HepG2 (cell line): ENCODE results near the gene NOTCH4. TPM values are rescaled to one million over a fixed set of nuclear protein-coding genes. Genes with fewer than 3 reads are reported as not detected.
A peak's percentile ranks its signal among the peaks of the same experiment; 100 is the strongest.

Experiments
- FOXJ3 ChIP-seq: sonication (generic); formaldehyde crosslinking; IDR thresholded peaks from 2 replicates; pipeline ENCODE4 v1.4.0; 2020; ENCODE audit warnings: missing genetic modification reagents, mild to moderate bottlenecking, borderline replicate concordance
- GABPA ChIP-seq, 2 experiments: IDR thresholded peaks; 2 replicates each; pipeline ENCODE4 v1.6.1; 2011 to 2016; ENCODE audit warnings: low read depth in 2 of 2, low read length in 1 of 2, missing biosample characterization in 1 of 2, missing genetic modification characterization in 1 of 2
- GTF2F1 ChIP-seq: fragments of 150-350 bp; IDR thresholded peaks from 2 replicates; pipeline ENCODE4 v1.6.1; 2014; ENCODE audit warnings: low read length
- HNRNPL ChIP-seq: fragments of 200-400 bp; formaldehyde crosslinking; IDR thresholded peaks from 2 replicates; pipeline ENCODE4 v1.6.1; 2017; ENCODE audit warnings: mild to moderate bottlenecking, low read depth, low read length
- KDM5B ChIP-seq: sonication (generic); formaldehyde crosslinking; IDR thresholded peaks from 2 replicates; pipeline ENCODE4 v1.4.0; 2020; ENCODE audit warnings: missing genetic modification reagents, mild to moderate bottlenecking, borderline replicate concordance
- MED1 ChIP-seq: sonication (generic); formaldehyde crosslinking; IDR thresholded peaks from 2 replicates; pipeline ENCODE4 v1.4.0; 2020; ENCODE audit warnings: missing genetic modification reagents
- REXO4 ChIP-seq: sonication (generic); formaldehyde crosslinking; IDR thresholded peaks from 2 replicates; pipeline ENCODE4 v1.8.0; 2022; ENCODE audit warnings: missing genetic modification reagents, mild to moderate bottlenecking, borderline replicate concordance
- SALL1 ChIP-seq: sonication (generic); formaldehyde crosslinking; IDR thresholded peaks from 2 replicates; pipeline ENCODE4 v1.8.0; 2022; ENCODE audit warnings: mild to moderate bottlenecking, missing genetic modification reagents
- YEATS2 ChIP-seq: sonication (generic); formaldehyde crosslinking; IDR thresholded peaks from 2 replicates; pipeline ENCODE4 v1.4.0; 2020; ENCODE audit warnings: missing genetic modification reagents, borderline replicate concordance
- ZBTB1 ChIP-seq: sonication (generic); formaldehyde crosslinking; IDR thresholded peaks from 2 replicates; pipeline ENCODE4 v1.4.0; 2020; ENCODE audit warnings: missing genetic modification reagents, borderline replicate concordance
- ZKSCAN5 ChIP-seq: sonication (generic); formaldehyde crosslinking; IDR thresholded peaks from 2 replicates; pipeline ENCODE4 v1.5.1; 2020; ENCODE audit warnings: mild to moderate bottlenecking, missing genetic modification reagents
- ZNF160 ChIP-seq: sonication (generic); formaldehyde crosslinking; IDR thresholded peaks from 2 replicates; pipeline ENCODE4 v1.8.0; 2022; ENCODE audit warnings: mild to moderate bottlenecking, inconsistent platforms, missing genetic modification reagents
- ZNF205 ChIP-seq: IDR thresholded peaks from 2 replicates; pipeline ENCODE4 v1.6.1; 2018; ENCODE audit warnings: missing biosample characterization, missing genetic modification reagents
- ZNF235 ChIP-seq: sonication (generic); formaldehyde crosslinking; IDR thresholded peaks from 2 replicates; pipeline ENCODE4 v1.8.1; 2023; ENCODE audit warnings: mild to moderate bottlenecking, missing genetic modification reagents, borderline replicate concordance
- ZNF367 ChIP-seq: sonication (generic); formaldehyde crosslinking; IDR thresholded peaks from 2 replicates; pipeline ENCODE4 v1.4.0; 2020; ENCODE audit warnings: missing genetic modification reagents, borderline replicate concordance
- ZNF543 ChIP-seq: sonication (generic); formaldehyde crosslinking; IDR thresholded peaks from 2 replicates; pipeline ENCODE4 v1.4.0; 2020; ENCODE audit warnings: mild to moderate bottlenecking, missing genetic modification reagents
- ZSCAN12 ChIP-seq: sonication (generic); formaldehyde crosslinking; IDR thresholded peaks from 2 replicates; pipeline ENCODE4 v1.9.0; 2021; ENCODE audit warnings: mild to moderate bottlenecking, missing genetic modification reagents
- polyA plus RNA-seq, 8 experiments: library from polyadenylated mRNA; depleted of rRNA in 3 of 8; stranded (reverse) in 7 of 8; unstranded in 1 of 8; fragments of >200 nt; fragmentation: Illumina TruSeq in 4 of 8; extraction: Trizol in 4 of 8; gene quantifications; 2 replicates each; pipeline versions ENCODE4 v1.2.1 to v1.2.3, GENCODE V29; 2011 to 2016; ENCODE audit warnings: low read depth in 4 of 8, missing spikeins in 1 of 8, mixed read lengths in 1 of 8; ENCODE audit not compliant: insufficient read depth in 1 of 8
- total RNA-seq, 5 experiments: library from RNA; depleted of rRNA; stranded (reverse); fragments of >200 nt; fragmentation: Illumina TruSeq; extraction: Trizol; gene quantifications; 2 replicates each; pipeline ENCODE4 v1.2.3, GENCODE V29; 2016; ENCODE audit warnings: low read depth in 1 of 5
- TF ChIP-seq, protein P1 (sequence below): sonication (generic); formaldehyde crosslinking; IDR thresholded peaks from 2 replicates; pipeline ENCODE4 v1.4.0; 2020; ENCODE audit warnings: missing genetic modification reagents
- TF ChIP-seq, protein P2 (sequence below): sonication (generic); formaldehyde crosslinking; IDR thresholded peaks from 2 replicates; pipeline ENCODE4 v1.5.0; 2020; ENCODE audit warnings: missing genetic modification reagents
- TF ChIP-seq, protein P3 (sequence below): sonication (generic); formaldehyde crosslinking; conservative IDR thresholded peaks from 2 replicates; pipeline ENCODE4 v1.4.0; 2020; ENCODE audit warnings: missing genetic modification reagents
- TF ChIP-seq, protein P4 (sequence below): conservative IDR thresholded peaks from 2 replicates; pipeline ENCODE4 v1.6.1; 2018; ENCODE audit warnings: missing genetic modification reagents
- TF ChIP-seq, protein P5 (sequence below), 2 experiments: fragments of 450-650 bp in 1 of 2; sonication (generic) in 1 of 2; formaldehyde crosslinking; IDR thresholded peaks; 2 replicates each; pipeline versions ENCODE4 v1.5.0 to v1.8.0; 2020 to 2022; ENCODE audit warnings: mild to moderate bottlenecking in 1 of 2, missing genetic modification reagents in 1 of 2

The NOTCH4 gene
- total and polyA plus RNA-seq, 2 of the 13 experiments (the other 11 are each of a cell fraction or from before 2014, with no cell fraction given) = 0.51 to 0.83 TPM

DNA sequence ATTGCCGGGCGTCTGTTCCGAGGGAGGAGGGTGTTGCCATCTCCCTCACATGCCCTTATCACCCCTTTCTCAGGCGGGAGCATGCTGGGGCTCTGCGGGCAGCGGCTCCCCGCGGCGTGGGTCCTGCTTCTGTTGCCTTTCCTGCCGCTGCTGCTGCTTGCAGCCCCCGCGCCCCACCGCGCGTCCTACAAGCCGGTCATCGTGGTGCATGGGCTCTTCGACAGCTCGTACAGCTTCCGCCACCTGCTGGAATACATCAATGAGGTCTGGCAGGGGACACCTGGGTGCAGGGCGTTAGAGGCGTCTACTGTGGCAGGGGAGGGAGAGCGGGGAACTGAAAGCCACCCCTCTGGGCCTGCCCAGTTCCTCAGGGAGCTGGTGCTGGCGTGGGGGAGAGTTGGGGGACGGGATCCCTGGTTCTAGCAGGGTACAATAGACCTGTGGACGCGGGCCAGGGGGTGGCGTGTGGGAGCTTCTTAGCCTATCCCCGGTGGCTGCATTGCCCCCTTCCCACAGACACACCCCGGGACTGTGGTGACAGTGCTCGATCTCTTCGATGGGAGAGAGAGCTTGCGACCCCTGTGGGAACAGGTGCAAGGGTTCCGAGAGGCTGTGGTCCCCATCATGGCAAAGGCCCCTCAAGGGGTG is 69.2 kb downstream of the NOTCH4 start (continued):
- TF ChIP-seq, protein P1, sequence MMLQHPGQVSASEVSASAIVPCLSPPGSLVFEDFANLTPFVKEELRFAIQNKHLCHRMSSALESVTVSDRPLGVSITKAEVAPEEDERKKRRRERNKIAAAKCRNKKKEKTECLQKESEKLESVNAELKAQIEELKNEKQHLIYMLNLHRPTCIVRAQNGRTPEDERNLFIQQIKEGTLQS = no peak; the same call in 1 of the 2 replicates
- TF ChIP-seq ZKSCAN5 (CRISPR knock-in tag) = 0 out of 2 replicates have a peak, but pooled peaks have one; percentile 25
- TF ChIP-seq ZSCAN12 (CRISPR knock-in tag) = no peak
- TF ChIP-seq GABPA (IDR thresholded peaks at IDR 0.05; ENCODE audit: low read depth, low read length) = no peak
- no peak for TF ChIP-seq GABPA (CRISPR knock-in tag; IDR thresholded peaks at IDR 0.05; ENCODE audit: low read depth)
- no peak for TF ChIP-seq FOXJ3 (CRISPR knock-in tag)
- no peak; the same call in 1 of the 2 replicates for TF ChIP-seq ZNF235 (CRISPR knock-in tag)
- no peak; the same call in 1 of the 2 replicates for TF ChIP-seq MED1 (CRISPR knock-in tag)
- no peak for TF ChIP-seq ZNF160 (CRISPR knock-in tag)
- TF ChIP-seq, protein P2, sequence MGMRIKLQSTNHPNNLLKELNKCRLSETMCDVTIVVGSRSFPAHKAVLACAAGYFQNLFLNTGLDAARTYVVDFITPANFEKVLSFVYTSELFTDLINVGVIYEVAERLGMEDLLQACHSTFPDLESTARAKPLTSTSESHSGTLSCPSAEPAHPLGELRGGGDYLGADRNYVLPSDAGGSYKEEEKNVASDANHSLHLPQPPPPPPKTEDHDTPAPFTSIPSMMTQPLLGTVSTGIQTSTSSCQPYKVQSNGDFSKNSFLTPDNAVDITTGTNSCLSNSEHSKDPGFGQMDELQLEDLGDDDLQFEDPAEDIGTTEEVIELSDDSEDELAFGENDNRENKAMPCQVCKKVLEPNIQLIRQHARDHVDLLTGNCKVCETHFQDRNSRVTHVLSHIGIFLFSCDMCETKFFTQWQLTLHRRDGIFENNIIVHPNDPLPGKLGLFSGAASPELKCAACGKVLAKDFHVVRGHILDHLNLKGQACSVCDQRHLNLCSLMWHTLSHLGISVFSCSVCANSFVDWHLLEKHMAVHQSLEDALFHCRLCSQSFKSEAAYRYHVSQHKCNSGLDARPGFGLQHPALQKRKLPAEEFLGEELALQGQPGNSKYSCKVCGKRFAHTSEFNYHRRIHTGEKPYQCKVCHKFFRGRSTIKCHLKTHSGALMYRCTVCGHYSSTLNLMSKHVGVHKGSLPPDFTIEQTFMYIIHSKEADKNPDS = 0 out of 2 replicates have a peak, but pooled peaks have one; percentile 49
- TF ChIP-seq KDM5B (CRISPR knock-in tag) = peak; percentile 62; the same call in 1 of the 2 replicates
- TF ChIP-seq, protein P3, sequence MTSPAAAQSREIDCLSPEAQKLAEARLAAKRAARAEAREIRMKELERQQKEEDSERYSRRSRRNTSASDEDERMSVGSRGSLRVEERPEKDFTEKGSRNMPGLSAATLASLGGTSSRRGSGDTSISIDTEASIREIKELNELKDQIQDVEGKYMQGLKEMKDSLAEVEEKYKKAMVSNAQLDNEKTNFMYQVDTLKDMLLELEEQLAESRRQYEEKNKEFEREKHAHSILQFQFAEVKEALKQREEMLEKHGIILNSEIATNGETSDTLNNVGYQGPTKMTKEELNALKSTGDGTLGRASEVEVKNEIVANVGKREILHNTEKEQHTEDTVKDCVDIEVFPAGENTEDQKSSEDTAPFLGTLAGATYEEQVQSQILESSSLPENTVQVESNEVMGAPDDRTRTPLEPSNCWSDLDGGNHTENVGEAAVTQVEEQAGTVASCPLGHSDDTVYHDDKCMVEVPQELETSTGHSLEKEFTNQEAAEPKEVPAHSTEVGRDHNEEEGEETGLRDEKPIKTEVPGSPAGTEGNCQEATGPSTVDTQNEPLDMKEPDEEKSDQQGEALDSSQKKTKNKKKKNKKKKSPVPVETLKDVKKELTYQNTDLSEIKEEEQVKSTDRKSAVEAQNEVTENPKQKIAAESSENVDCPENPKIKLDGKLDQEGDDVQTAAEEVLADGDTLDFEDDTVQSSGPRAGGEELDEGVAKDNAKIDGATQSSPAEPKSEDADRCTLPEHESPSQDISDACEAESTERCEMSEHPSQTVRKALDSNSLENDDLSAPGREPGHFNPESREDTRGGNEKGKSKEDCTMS (CRISPR knock-in tag) = no peak
- TF ChIP-seq ZNF543 (CRISPR knock-in tag) = peak; percentile 9; the same call in 1 of the 2 replicates
- TF ChIP-seq ZBTB1 (CRISPR knock-in tag) = 0 out of 2 replicates have a peak, but pooled peaks have one; percentile 15
- TF ChIP-seq YEATS2 = peak; percentile 10; the same call in 1 of the 2 replicates
- TF ChIP-seq ZNF367 (CRISPR knock-in tag) = no peak
- TF ChIP-seq, protein P4, sequence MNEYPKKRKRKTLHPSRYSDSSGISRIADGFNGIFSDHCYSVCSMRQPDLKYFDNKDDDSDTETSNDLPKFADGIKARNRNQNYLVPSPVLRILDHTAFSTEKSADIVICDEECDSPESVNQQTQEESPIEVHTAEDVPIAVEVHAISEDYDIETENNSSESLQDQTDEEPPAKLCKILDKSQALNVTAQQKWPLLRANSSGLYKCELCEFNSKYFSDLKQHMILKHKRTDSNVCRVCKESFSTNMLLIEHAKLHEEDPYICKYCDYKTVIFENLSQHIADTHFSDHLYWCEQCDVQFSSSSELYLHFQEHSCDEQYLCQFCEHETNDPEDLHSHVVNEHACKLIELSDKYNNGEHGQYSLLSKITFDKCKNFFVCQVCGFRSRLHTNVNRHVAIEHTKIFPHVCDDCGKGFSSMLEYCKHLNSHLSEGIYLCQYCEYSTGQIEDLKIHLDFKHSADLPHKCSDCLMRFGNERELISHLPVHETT (CRISPR knock-in tag) = no peak
- TF ChIP-seq SALL1 = peak; percentile 66
- TF ChIP-seq, protein P5, sequence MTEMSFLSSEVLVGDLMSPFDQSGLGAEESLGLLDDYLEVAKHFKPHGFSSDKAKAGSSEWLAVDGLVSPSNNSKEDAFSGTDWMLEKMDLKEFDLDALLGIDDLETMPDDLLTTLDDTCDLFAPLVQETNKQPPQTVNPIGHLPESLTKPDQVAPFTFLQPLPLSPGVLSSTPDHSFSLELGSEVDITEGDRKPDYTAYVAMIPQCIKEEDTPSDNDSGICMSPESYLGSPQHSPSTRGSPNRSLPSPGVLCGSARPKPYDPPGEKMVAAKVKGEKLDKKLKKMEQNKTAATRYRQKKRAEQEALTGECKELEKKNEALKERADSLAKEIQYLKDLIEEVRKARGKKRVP (CRISPR knock-in tag; IDR thresholded peaks at IDR 0.05) = no peak
- no peak for TF ChIP-seq GTF2F1
- TF ChIP-seq REXO4 (CRISPR knock-in tag) = no peak
- TF ChIP-seq HNRNPL = no peak
- TF ChIP-seq ZNF205 = no peak
